AG09309 (cell line): ENCODE data around the gene STARD8.
"Not testable (repeated sequence)": the region's sequence is repeated elsewhere in the genome, so short reads cannot be mapped to it uniquely, and the experiment has no call there.

Experiments
- DNase-seq: peaks from one replicate; pipeline ENCODE4 v3.0.0-alpha.2; 2010; ENCODE audit warnings: low read depth
- H3K4me3 ChIP-seq: 2 replicates; pipeline ENCODE4 v1.5.1; 2011; ENCODE audit warnings: mild to moderate bottlenecking, low read depth, low read length, moderate library complexity; ENCODE audit not compliant: control insufficient read depth
- CTCF ChIP-seq: IDR thresholded peaks from 2 replicates; pipeline ENCODE4 v1.5.1; 2011; ENCODE audit warnings: mild to moderate bottlenecking, low read depth, low read length, inconsistent platforms; ENCODE audit not compliant: insufficient read depth, control insufficient read depth; ENCODE audit errors: missing control alignments

STARD8 gene

DNA sequence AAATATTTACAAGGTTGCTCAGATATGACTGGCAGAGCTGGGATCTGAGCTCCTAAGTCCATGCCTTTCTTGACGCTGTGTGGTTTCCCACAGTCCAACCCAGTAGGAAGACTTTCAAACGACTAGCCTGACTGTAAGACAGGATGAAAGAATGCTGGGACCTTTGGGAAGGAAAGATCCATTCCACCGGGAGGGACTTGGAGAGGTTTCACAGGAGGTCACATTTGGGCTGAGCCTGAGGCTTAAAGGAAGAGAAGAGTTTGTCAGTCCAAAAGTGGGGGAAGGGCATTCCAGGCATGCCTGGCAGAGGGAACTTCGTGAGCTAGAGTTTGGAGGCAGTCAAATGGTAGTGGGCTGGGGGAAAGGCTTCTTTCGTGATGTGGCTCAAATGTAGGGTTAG, 1.5 kb downstream of the STARD8 start:
- no peak for DNase-seq
- no peak for TF ChIP-seq CTCF
- H3K4me3 ChIP-seq: no peak overlapping the region

- TF ChIP-seq CTCF: no peak
- no peak for DNase-seq
- no peak overlapping the region for H3K4me3 ChIP-seq
Measured at GRCh38 chrX:68650491-68650890, 3.0 kb downstream of the STARD8 start.

GRCh38 chrX:68651110-68651509, 3.6 kb downstream of the STARD8 start:
- H3K4me3 ChIP-seq: no peak overlapping the region
- no peak for TF ChIP-seq CTCF
- no peak for DNase-seq

DNA sequence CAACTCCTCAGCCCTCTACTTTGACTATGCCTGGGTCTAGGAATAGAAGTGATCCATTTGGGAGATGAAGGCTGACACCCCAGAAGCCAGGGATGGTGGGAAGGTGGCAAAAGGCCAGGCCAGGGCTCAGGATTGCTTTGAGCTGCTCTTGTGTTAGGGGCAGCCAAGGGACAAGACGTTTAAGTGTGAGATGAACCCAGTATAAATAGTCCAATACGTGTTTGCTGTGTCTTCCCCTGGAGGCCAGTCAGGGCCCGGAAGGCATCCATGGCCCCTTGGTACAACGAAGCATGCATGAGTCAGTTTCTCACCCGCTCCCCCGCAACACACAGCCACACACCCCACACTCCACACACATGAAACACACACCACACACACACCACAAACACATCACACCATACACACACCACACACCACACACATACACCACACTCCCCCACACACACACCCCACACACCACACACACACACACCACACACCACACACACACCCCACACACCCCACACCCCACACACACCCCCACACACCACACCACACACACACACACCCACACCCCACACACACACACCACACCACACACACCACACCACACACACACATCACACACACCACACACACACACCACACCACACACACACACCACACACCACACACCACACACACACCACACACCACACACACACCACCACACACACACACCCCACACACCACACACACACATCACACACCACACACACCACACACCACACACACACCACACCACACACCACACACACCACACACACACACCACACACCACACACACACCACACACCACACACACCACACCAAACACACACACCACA, 5.1 kb downstream of the STARD8 start:
- H3K4me3 ChIP-seq: no peak overlapping the region
- TF ChIP-seq CTCF: no peak

DNA sequence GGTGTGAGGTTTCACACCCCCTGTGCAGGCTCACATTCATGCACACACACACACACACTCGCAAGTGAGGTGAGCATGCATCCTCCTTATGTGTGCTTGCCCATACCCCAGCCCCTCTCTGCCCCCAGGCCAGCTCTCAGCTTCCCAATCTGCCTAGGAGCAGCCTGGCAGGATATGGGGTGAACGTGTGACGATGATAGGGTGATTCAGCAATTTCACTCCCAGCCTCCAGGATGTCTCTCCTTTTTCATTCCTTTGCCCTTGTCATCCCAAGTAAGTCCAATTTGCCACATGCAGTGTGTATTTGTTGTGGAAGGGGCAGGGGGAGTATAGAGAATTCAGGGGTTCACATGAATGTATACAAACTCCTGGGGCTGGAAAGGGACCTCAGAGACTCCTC, 7.2 kb downstream of the STARD8 start:
- DNase-seq: no peak
- no peak overlapping the region for H3K4me3 ChIP-seq
- no peak for TF ChIP-seq CTCF

More for the DNA sequence above, 5.1 kb downstream of the STARD8 start:
- no peak for DNase-seq

GRCh38 chrX:68656473-68656872, 9.0 kb downstream of the STARD8 start:
- H3K4me3 ChIP-seq, DNase-seq: not testable (repeated sequence)

DNA sequence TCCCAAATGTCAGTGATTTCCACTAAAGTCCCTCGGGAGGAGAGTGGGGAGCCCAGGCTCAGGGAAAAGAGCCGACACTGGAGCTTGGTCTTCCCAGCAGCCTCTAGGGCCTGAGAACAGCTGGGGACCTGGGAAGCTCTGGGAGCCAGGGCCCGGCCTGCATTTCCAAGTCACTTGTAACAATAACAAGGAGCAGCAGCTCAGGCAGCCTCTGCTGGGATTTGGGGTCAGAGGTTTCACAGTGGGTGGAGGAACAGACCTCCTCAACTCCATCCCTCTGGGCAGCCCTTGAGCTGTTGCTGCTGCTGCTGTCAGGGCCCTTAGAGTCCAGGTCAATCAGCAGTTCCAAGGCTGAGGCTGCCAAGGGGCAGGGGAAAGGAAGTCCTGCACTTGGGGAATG, 11.1 kb downstream of the STARD8 start:
- no peak for DNase-seq
- no peak overlapping the region for H3K4me3 ChIP-seq
- TF ChIP-seq CTCF: no peak
